GM12875 (cell line): ENCODE measurements around the gene GDNF.

Experiments used
- H3K4me3 ChIP-seq: one replicate; pipeline ENCODE4 v1.5.1; 2011; ENCODE audit warnings: low read depth, low read length, control low read depth
- CTCF ChIP-seq: IDR thresholded peaks from 2 replicates; pipeline ENCODE4 v1.5.1; 2011; ENCODE audit warnings: low read depth, mild to moderate bottlenecking, control low read depth, inconsistent platforms, low read length, moderate library complexity, borderline replicate concordance; ENCODE audit not compliant: insufficient read depth

GDNF gene

GRCh38 chr5:37767961-37768360 is 71.9 kb downstream of the GDNF start:
- H3K4me3 ChIP-seq: no peak overlapping the region

DNA sequence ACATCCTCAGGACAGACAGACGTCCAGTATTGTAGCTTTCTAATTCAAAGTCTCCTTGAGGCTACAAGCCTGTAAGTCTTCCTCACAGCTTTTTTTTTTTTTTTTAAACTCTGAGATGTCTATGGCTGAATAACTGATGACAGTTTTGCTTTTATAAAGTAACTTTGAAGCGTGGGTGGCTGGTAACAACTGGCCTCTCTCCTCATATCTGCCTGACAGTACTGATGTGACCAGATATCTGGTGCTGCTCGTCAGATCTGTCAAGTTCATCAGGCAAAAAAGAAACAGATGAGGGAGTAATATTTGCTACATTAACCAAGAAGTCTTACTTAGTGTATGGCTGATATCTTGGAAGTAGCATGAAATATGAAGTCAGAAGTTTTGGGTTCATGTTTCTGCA is 72.6 kb downstream of the GDNF start:
- TF ChIP-seq CTCF: no peak
- H3K4me3 ChIP-seq: no peak overlapping the region

More at GRCh38 chr5:37767961-37768360, 71.9 kb downstream of the GDNF start:
- no peak for TF ChIP-seq CTCF
